ENCODE results near the gene CADPS2. TPM values are rescaled to one million over a fixed set of nuclear protein-coding genes. Genes with fewer than 3 reads are reported as not detected.
A peak's percentile ranks its signal among the peaks of the same experiment; 100 is the strongest.

CADPS2 gene
- total RNA-seq (2012; rRNA removed) (0.28 and 0.54 TPM in 2 replicates), polyA plus RNA-seq (2012; rRNA removed) (0.10 and 0.14 TPM in 2 replicates), Bru-seq, nascent RNA (percentile 27 among the genes with signal in this experiment), BruChase-seq, experiment 1, labeled RNA remaining after a 6-hour chase (percentile 22 among the genes with signal in this experiment), BruChase-seq, experiment 2, labeled RNA remaining after a 2-hour chase (percentile 25 among the genes with signal in this experiment)
- 0.05 and 0.10 TPM in 2 replicates for polyA plus RNA-seq (2012; cell fraction: cytosol; rRNA removed)
- 0.02 and 0.10 TPM in 2 replicates for polyA plus RNA-seq (2012; cell fraction: nucleus; rRNA removed; ENCODE audit: low replicate concordance)
- long read RNA-seq: 0 reads

DNA sequence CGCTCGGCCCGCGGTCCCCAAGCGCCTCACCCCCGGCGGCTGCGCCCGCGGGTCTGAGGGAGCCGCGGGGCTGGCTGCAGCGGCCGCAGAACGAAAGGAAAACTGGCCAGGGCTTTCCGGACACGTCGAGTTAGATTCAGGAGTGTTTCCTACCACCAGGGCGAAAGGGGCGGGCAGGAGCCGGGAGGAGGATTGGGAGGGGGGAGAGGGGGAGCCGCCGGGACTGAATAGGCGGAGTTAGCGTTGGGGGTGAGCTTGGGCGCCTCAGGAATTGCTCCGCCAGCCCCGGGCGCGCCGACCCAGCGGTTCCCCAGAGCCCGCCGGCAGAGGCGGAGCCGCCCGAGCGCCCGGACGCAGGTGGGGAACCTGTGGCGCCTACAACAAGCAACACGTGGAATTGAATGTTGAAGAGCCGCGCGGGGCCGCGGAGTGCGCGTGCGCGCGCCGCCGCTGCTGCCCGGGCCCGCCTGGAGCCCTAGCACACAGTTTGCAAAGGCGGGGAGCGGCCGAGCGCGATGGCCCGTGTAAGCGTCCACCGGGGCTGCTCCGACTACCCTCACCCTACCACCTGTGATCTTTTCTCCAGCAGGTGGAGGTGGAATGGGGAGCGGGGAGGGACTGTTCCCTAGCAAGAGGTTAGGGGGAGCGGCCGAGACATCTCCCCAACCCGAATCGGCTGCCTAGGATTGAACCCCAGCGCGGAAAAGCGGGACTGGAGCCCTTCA is at the start of gene CADPS2:
CADPS2 (minus strand) TSS at position 104 of the 725 bp plus-strand sequence. CDS start 123 bp downstream, outside the sequence.
- CTCF ChIA-PET: no interaction called here
- no peaks in the 10 kb centered on the region for H3K4me1 ChIP-seq (ENCODE audit: control insufficient read depth, insufficient read depth, low read length)
- H3K23ac ChIP-seq (ENCODE audit: low read depth, low read length): peak within 1 kb of the TSS; percentile 51; the same call in 1 of the 2 replicates
- no peak within 1 kb of the TSS for H3K14ac ChIP-seq (replicated peaks; ENCODE audit: low read depth, low read length)
- no peak within 1 kb of the TSS; the same call in 1 of the 2 replicates for H3K9ac ChIP-seq (ENCODE audit: low read depth, low read length)
- no peaks in the 10 kb centered on the region for H3K9me3 ChIP-seq (ENCODE audit: control insufficient read depth, insufficient read depth, low read length)
- BruUV-seq (replicated peaks): no TSS peak
- in situ Hi-C loops (cut with MboI; ENCODE audit: low sequenced_read_pairs) (no loop called here), intact Hi-C loops (cut with micrococcal nuclease) (no loop called here), dilution Hi-C loops (cut with HindIII; ENCODE audit: low sequenced_read_pairs, unreplicated experiment) (no loop called here)
- no peak within 1 kb of the TSS for H3K56ac ChIP-seq (ENCODE audit: extremely low read depth, insufficient read depth, low read length)
- H3K4ac ChIP-seq (ENCODE audit: low read depth, low read length): no peak within 1 kb of the TSS
- no peak within 1 kb of the TSS for H4K91ac ChIP-seq (ENCODE audit: insufficient read depth, low read depth, low read length)
- no peaks in the 10 kb centered on the region for H3K9me1 ChIP-seq (ENCODE audit: insufficient read depth, low read length)
- no peak within 1 kb of the TSS for H3K27ac ChIP-seq (ENCODE audit: insufficient read depth, low read length)
- H3K4me2 ChIP-seq (ENCODE audit: low read depth, low read length): peak within 1 kb of the TSS; percentile 86
- H2BK5ac ChIP-seq (ENCODE audit: low read depth, low read length, poor library complexity, severe bottlenecking): no peak within 1 kb of the TSS
- no peaks in the 10 kb centered on the region for H3K36me3 ChIP-seq (ENCODE audit: control insufficient read depth, insufficient read depth, low read length)
- DNase-seq (peak; percentile 36), ATAC-seq (ENCODE audit: low read depth) (peak; percentile 90)
- H2AFZ ChIP-seq (replicated peaks; ENCODE audit: low read length, poor library complexity): peak within 1 kb of the TSS; percentile 85
- H2BK120ac ChIP-seq (ENCODE audit: low read depth, low read length): no peak within 1 kb of the TSS
- H4K20me1 ChIP-seq (ENCODE audit: insufficient read depth, low read length): no peaks in the 10 kb centered on the region
- H2BK15ac ChIP-seq (ENCODE audit: low read depth, low read length): no peak within 1 kb of the TSS
- no peak within 1 kb of the TSS for H4K5ac ChIP-seq (ENCODE audit: low read depth, low read length)
- H2AK9ac ChIP-seq (replicated peaks; ENCODE audit: low read depth, low read length, poor library complexity): peak within 1 kb of the TSS; percentile 37
- H3K27me3 ChIP-seq (ENCODE audit: control insufficient read depth, insufficient read depth, low read length): peaks cover 4% of the 10 kb centered on the region; the same call in 1 of the 2 replicates
- no peak within 1 kb of the TSS for H4K8ac ChIP-seq (ENCODE audit: low read depth in 2 of 2, low read length in 2 of 2)
- no peaks in the 10 kb centered on the region for H3K79me1 ChIP-seq (ENCODE audit: low read depth in 1 of 2, low read length in 2 of 2)
- POLR2A ChIA-PET (ENCODE audit: unreplicated experiment): no interaction called here
- H2BK20ac ChIP-seq (ENCODE audit: low read depth, low read length): no peak within 1 kb of the TSS
- peak within 1 kb of the TSS; percentile 60 for H3K4me3 ChIP-seq (ENCODE audit: insufficient read depth, low read depth, low read length)
- 0% methylated on average over 19 of the region's 73 CpGs; no CpG with 5 or more reads in 1 of the 2 experiments for WGBS, 2 experiments (ENCODE audit: extremely low coverage in 2 of 2, insufficient read length in 1 of 2)
- no peak within 1 kb of the TSS for H3K18ac ChIP-seq (ENCODE audit: low read depth, low read length)
- no peak for TF ChIP-seq RCOR1 (IDR thresholded peaks at IDR 0.05; ENCODE audit: insufficient replicate concordance, low read length)
- TF ChIP-seq USF2 (IDR thresholded peaks at IDR 0.05; ENCODE audit: low read depth, low read length): no peak
- no peak for TF ChIP-seq POLR2A (IDR thresholded peaks at IDR 0.05; ENCODE audit: low read depth, low read length)
- 0 out of 2 replicates have a peak, but pooled peaks have one; percentile 17 for TF ChIP-seq MAZ (IDR thresholded peaks at IDR 0.05; ENCODE audit: borderline replicate concordance, low read depth, low read length)
- no peak for TF ChIP-seq MAFK (IDR thresholded peaks at IDR 0.05; ENCODE audit: low read depth, low read length)
- no peak for TF ChIP-seq CEBPB (IDR thresholded peaks at IDR 0.05; ENCODE audit: low read depth, low read length)
- TF ChIP-seq RAD21 (IDR thresholded peaks at IDR 0.05; ENCODE audit: low read length): no peak
- TF ChIP-seq MXI1 (IDR thresholded peaks at IDR 0.05; ENCODE audit: borderline replicate concordance, low read depth, low read length): no peak
- TF ChIP-seq CTCF (conservative IDR thresholded peaks at IDR 0.05; ENCODE audit: low read depth, low read length): 0 out of 2 replicates have a peak, but pooled peaks have one; percentile 3
- H2AK5ac ChIP-seq (ENCODE audit: low read depth, low read length): no peak within 1 kb of the TSS
